Glutamatergic neuron (in vitro differentiated cells): ENCODE data around the gene ATRX. TPM values are rescaled to one million over a fixed set of nuclear protein-coding genes. Genes with fewer than 3 reads are reported as not detected.
A peak's percentile ranks its signal among the peaks of the same experiment; 100 is the strongest.
"Not testable (repeated sequence)": the region's sequence is repeated elsewhere in the genome, so short reads cannot be mapped to it uniquely, and the experiment has no call there.

Experiments
- DNase-seq: peaks from one replicate; pipeline ENCODE4 v3.0.0; 2022
- H3K27ac Mint-ChIP-seq: one replicate; pipeline ENCODE4 v1.8.0; 2020; ENCODE audit warnings: mild to moderate bottlenecking, mixed read lengths, inconsistent platforms; ENCODE audit not compliant: unreplicated experiment
- H3K27me3 Mint-ChIP-seq: one replicate; pipeline ENCODE4 v1.8.0; 2020; ENCODE audit warnings: mild to moderate bottlenecking, moderate library complexity, mixed read lengths, inconsistent platforms; ENCODE audit not compliant: unreplicated experiment
- H3K36me3 Mint-ChIP-seq: one replicate; pipeline ENCODE4 v1.8.0; 2020; ENCODE audit warnings: mild to moderate bottlenecking, mixed read lengths, inconsistent platforms; ENCODE audit not compliant: unreplicated experiment
- H3K4me1 Mint-ChIP-seq: one replicate; pipeline ENCODE4 v1.8.0; 2020; ENCODE audit warnings: mild to moderate bottlenecking, low read depth, mixed read lengths, inconsistent platforms; ENCODE audit not compliant: unreplicated experiment
- H3K4me3 Mint-ChIP-seq: one replicate; pipeline ENCODE4 v1.8.0; 2020; ENCODE audit warnings: mild to moderate bottlenecking, mixed read lengths, inconsistent platforms; ENCODE audit not compliant: unreplicated experiment
- H3K9me3 Mint-ChIP-seq: one replicate; pipeline ENCODE4 v1.8.0; 2020; ENCODE audit warnings: mild to moderate bottlenecking, moderate library complexity, mixed read lengths, inconsistent platforms; ENCODE audit not compliant: unreplicated experiment
- CTCF ChIP-seq: fragments of 200-600 bp; sonication (generic); IDR thresholded peaks from one replicate; pipeline ENCODE4 v1.5.0; 2021; ENCODE audit not compliant: partially characterized antibody, unreplicated experiment
- long read RNA-seq: library from polyadenylated mRNA; unstranded; transcript quantifications from one replicate; pipeline ENCODE4 v2.0.0, GENCODE V29; 2020; ENCODE audit not compliant: unreplicated experiment
- total RNA-seq: library from RNA; stranded (reverse); fragmentation: NEBNext Ultra II Directional; extraction: Animal tissue kit (Norgen Biotek cat#: 25700); gene quantifications from one replicate; pipeline ENCODE4 v1.2.1, GENCODE V29; 2021; ENCODE audit not compliant: unreplicated experiment

ATRX gene
- 152 TPM for total RNA-seq
- long read RNA-seq, partial matches to known transcripts = 29 of 47 reads
- long read RNA-seq, other reads (novel, unspliced or antisense) = 15 of 47 reads

- Mint-ChIP-seq H3K27ac (peak within 1 kb of the TSS; percentile 100), H3K36me3 (no peaks in the 10 kb centered on the region), H3K9me3 (peaks cover 2% of the 10 kb centered on the region), H3K27me3 (peaks cover 5% of the 10 kb centered on the region), H3K4me3 (peak within 1 kb of the TSS; percentile 99), H3K4me1 (peaks cover 2% of the 10 kb centered on the region)
- no peak for TF ChIP-seq CTCF
- peak; percentile 70 for DNase-seq
Observed at GRCh38 chrX:77785486-77786364, at the start of gene ATRX. ATRX (minus strand) TSS chrX:77786216; CDS start chrX:77786001, 215 bp downstream.

- not testable (repeated sequence) for H3K27me3 Mint-ChIP-seq, H3K36me3 Mint-ChIP-seq, H3K27ac Mint-ChIP-seq, H3K4me3 Mint-ChIP-seq, H3K9me3 Mint-ChIP-seq, DNase-seq, H3K4me1 Mint-ChIP-seq
Observed at GRCh38 chrX:77831544-77831943, 45.5 kb upstream of the ATRX start.

- not testable (repeated sequence) for H3K4me3 Mint-ChIP-seq, H3K36me3 Mint-ChIP-seq, H3K4me1 Mint-ChIP-seq, H3K9me3 Mint-ChIP-seq, H3K27me3 Mint-ChIP-seq, H3K27ac Mint-ChIP-seq, DNase-seq
Observed at GRCh38 chrX:77821989-77822388, 36.0 kb upstream of the ATRX start.

GRCh38 chrX:77820091-77820727 lies 34.2 kb upstream of the ATRX start:
- no peaks in the 10 kb centered on the region for H3K27me3 Mint-ChIP-seq
- no peak overlapping the region for H3K27ac Mint-ChIP-seq
- H3K4me3 Mint-ChIP-seq = no peak overlapping the region
- no peaks in the 10 kb centered on the region for H3K4me1 Mint-ChIP-seq
- no peak for TF ChIP-seq CTCF
- no peaks in the 10 kb centered on the region for H3K36me3 Mint-ChIP-seq
- no peak for DNase-seq
- no peaks in the 10 kb centered on the region for H3K9me3 Mint-ChIP-seq

- no peak overlapping the region for H3K4me3 Mint-ChIP-seq
- no peak for DNase-seq
- no peaks in the 10 kb centered on the region for H3K9me3 Mint-ChIP-seq
- H3K36me3 Mint-ChIP-seq = no peaks in the 10 kb centered on the region
- H3K27ac Mint-ChIP-seq = no peak overlapping the region
- H3K27me3 Mint-ChIP-seq = no peaks in the 10 kb centered on the region
- no peaks in the 10 kb centered on the region for H3K4me1 Mint-ChIP-seq
- no peak for TF ChIP-seq CTCF
Observed at GRCh38 chrX:77814210-77814609, 28.2 kb upstream of the ATRX start.

- TF ChIP-seq CTCF = no peak
- no peaks in the 10 kb centered on the region for H3K36me3 Mint-ChIP-seq
- no peak overlapping the region for H3K27ac Mint-ChIP-seq
- no peak overlapping the region for H3K4me3 Mint-ChIP-seq
- H3K9me3 Mint-ChIP-seq = no peaks in the 10 kb centered on the region
- H3K27me3 Mint-ChIP-seq = no peaks in the 10 kb centered on the region
- no peaks in the 10 kb centered on the region for H3K4me1 Mint-ChIP-seq
- DNase-seq = no peak
Observed at GRCh38 chrX:77802201-77802600, 16.2 kb upstream of the ATRX start.
